Muscle of back (tissue), 11 donors: ENCODE data around the gene SMAGP. TPM values are rescaled to one million over a fixed set of nuclear protein-coding genes. Genes with fewer than 3 reads are reported as not detected.
"Not testable (repeated sequence)": the region's sequence is repeated elsewhere in the genome, so short reads cannot be mapped to it uniquely, and the experiment has no call there.

Source experiments
- DNase-seq, 3 donors: peaks; one replicate each; pipeline versions ENCODE4 v3.0.0 to v3.0.0-alpha.2; 2013
- polyA plus RNA-seq, 10 donors: library from polyadenylated mRNA; unstranded; fragments of 120-200 nt; gene quantifications; one replicate each; pipeline ENCODE4 v1.2.1, GENCODE V29; 2013; ENCODE audit not compliant: insufficient read length in 10 of 10

Gene SMAGP
- polyA plus RNA-seq, 10 donors = 6.2 to 16.6 (median 8.4) TPM

DNA sequence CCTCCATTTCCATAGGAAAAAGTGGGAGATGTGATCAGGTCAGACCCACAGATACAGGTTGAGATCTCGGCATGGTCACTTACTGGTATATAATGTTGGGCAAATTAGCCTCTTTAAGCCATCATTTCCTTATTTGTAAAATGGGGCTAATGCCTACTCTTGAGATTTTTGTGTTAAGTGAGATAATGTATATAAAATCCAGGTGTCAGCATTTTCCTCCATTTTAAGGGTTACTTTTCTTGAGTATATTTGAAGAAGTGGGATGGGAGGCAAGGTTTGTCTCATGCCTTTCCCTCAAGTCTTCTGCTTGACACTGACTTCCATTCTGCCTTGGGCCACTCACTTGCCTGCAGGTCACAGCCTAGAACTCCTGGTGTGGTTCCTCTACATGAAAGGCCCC lies 42.3 kb downstream of the SMAGP start:
- DNase-seq = no peak

DNA sequence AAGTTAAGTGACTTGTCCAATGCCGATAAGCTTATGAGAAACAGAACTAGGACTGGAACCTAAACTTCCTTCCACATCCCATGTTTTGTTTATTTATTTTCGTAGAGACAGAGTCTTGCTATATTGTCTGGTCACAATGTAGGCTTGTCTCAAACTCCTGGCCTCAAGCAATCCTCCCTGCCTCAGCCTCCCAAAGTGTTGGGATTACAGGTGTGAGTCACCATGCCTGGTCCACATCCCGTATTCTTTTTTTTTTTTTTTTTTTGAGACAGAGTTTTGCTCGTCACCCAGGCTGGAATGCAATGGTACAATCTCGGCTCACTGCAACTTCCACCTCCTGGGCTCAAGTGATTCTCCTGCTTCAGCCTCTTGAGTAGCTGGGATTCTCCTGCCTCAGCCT lies 43.1 kb downstream of the SMAGP start:
- not testable (repeated sequence) for DNase-seq

DNA sequence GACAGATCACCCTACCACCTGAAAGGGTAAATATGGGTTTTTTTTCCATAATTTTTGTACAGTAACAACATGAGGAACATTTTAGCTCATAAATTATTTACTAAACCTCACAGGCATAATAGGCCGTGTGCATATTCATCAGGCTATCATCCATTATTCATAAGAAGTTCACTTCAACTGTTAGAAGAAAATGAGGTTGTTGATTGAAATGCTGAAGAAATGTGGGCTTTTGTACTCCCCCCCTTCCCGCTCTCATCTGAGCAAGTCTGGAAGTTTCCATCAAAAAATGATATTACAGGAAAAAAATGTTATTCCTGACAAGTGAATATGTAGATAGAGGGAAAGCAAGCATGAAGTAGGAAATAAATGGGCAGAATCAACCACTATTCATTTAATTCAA lies 44.4 kb downstream of the SMAGP start:
- DNase-seq = no peak

DNA sequence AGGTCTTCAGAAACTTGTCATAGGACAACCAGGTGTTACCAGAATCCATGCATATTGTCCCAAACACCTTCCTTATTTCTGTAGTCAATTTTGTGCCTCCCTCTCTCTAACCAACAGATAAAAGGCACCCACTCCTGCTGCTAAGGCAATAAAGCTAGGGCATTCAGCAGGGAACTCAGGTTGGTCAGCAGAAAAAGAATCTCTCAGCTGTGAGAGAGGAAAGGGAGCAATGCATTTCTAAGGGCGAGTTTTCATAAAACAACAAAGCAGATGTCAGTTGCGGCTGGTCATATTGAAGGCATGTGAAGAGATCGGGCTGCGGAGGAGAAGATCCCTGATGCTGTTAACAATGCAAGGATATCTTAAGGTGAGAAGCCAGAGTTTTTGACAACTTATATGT lies 45.0 kb downstream of the SMAGP start:
- no peak for DNase-seq

DNA sequence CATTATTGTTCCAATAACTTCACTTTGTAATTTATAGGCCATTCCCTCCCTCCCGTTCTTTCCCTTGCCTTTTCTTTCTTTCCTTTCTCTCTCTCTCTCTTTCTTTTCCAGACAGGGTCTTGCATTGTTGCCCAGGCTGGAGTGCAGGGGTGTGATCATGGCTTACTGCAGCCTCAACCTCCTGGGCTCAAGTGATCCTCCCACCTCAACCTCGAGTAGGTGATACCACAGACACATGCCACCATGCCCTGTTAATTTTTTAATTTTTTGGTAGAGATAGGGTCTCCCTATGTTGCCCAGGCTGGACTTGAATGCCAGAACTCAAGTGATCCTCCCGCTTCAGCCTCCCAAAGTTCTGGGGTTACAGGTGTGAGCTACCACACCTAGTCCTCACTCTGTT lies 45.6 kb downstream of the SMAGP start:
- DNase-seq = no peak

DNA sequence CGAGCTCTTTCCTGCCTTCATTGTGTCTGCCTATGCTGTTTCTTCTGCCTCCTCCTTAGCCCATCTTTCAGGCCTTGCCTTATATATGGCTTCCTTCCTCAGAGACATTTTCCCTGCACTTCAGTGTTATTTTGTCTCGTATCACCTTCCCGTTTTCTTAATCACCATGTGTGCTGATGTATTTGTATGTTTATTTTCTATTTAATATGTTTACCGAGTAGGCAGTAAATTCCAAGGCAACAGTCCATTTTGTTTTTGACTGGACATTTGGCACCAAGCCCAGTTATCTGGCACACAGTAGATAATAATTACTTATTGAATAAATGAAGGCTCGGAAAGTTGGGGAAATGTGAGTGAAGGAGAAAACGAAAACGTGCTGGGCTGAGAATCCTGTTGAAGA lies 47.8 kb downstream of the SMAGP start:
- no peak for DNase-seq

DNA sequence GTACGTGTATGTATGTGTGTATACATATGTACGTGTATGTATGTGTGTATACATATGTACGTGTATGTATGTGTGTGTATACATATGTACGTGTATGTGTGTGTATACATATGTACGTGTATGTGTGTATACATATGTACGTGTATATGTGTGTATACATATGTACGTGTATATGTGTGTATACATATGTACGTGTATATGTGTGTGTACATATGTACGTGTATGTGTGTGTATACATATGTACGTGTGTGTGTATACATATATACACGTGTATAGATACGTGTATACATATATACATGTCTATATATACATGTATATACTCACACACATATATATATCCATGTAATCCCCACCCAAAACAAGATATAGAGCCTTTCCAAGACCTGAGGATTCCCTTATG lies 50.4 kb downstream of the SMAGP start:
- not testable (repeated sequence) for DNase-seq

DNA sequence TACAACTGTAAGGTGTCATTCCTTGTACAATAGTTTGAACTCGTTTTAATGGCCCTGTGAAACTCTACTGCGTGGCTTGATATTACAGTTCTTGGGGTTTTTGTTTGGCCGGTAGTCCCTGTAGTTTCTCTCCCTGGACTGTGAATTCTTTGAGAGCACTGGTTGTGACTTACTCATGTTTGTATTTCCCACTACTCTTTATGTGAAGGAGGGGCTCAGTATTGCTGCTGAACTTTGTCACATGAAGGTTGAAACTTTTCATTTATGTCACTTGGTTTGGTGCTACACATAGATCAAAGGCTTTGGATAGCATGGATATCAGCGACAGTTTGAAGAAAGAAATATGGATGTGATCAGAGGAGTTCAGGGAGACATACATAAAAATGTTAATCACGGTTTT lies 50.9 kb downstream of the SMAGP start:
- DNase-seq = no peak

DNA sequence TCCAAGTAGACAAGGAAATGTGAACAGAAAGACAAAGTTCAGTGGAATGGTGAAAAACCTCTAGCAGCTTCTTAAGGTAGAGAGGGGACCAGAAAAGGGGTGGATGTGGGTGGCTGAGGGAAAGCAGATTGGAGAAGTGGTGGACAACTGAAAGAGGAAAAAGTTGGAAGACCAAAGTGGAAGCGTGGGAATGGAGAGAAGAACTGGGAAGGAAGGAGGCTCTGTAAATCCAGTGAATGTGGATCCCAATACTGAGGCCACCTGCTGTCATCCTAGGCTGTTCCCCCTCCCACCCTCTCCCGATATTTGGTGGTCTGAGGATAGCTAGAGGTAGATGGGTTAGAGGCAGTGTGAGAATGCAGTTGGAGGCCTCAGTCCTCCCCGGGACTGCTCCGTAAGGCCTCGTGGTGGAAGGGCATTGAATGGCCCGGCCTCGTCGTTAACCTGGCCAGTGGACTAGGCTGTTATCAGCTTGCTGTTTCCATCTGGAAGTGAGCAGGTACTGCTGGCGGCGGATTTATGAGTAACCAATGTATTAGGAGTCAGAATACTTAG lies 51.5 kb downstream of the SMAGP start:
- no peak for DNase-seq

DNA sequence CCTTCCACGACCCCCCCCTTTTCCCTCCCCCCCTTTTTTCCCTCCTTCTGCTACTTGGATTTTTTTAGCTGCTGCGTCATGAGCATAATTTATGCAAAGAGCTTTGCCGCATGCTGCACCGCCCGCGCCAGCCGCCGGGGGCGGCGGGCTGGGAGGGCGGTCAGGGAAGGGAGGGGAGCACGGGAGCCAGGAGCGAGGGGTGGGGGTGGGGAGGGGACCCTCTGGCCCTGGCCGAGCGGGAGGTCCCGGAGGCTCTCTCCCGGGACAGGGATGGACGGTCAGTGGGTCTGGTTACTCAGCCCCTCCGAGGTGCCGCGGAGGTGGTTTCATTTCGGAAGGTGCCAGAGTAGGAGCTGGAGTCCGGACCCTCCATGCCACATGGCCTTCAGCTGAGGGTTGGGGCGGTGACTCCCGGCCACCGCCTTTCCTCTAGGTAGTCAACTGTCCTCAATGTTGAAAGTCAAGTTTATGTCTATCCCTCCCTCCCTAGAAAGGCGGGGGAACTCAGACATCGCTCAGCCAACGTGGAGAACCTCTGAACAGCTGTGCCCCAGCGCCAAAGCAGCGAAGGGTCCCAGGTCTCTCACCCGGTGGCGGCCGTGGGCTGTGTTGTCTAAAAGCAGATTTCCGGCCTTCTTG lies 52.1 kb downstream of the SMAGP start, which contains the start of gene POU6F1:
POU6F1 (minus strand) TSS at position 95 of the 639 bp plus-strand sequence. CDS start 11,226 bp downstream, outside the sequence.
- peak; percentile 85 to 94 (median 91) for DNase-seq

DNA sequence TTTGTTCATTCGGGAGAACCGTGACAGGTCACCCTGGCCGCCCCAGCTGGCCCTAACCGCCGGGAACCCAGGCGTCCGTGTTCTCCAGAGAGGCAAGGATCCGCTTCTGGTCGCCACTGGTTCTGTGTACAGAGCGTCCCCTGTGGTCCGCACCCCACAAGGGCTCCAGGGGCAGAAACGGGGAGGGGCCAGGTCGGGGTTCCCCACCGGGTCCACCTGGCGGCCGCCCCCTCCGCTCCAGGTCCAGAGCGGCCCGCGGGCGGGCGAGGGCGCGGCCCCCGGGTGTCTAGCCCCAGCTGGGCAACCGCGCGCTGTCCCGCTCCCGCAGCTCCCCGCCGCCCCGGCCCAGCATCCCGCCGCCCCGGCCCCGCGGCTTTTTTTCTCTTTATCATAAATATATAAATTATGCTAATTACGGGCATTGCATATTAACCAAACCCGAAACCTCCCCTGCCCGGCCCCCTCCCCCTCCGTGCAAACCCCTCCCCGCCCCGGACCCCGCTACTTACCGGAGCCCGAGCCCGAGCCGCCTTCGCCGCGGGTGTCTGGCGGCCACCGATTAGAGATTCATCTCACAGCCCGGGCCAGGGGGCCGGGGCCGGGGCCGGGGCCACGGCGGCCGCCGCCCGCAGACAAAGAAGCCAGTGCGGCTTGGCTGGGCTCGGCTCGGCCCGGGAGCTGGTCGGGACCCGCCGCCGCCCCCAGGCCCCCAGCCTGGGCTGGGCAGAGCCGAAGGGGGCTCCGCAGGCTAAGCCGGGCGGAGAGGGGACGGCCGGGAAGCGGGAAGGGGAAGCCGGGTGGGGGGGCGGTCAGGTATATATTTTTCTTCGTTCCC lies 52.9 kb downstream of the SMAGP start:
- DNase-seq = peak; percentile 10 to 58 (median 36)

DNA sequence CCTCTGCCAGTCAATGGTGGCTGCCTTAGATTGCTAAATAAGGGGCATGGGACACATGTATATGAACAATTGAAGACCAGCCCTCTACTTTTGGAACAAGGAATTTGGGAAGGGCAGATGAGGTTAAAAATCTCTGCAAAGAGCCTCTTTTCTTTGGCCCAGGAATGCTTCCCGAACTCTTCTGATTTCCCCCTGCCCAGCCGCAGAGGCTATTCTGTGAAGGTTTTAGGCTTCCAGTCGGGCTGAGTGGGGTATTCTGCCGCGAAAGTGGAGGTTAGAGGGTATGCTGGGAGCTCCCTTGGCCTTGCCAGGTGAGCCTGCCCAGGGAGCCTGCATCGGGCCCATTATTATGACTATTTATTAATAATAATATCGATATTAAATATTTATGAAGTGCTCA lies 53.6 kb downstream of the SMAGP start:
- DNase-seq = peak in 1 of 3 donors; percentile 10

DNA sequence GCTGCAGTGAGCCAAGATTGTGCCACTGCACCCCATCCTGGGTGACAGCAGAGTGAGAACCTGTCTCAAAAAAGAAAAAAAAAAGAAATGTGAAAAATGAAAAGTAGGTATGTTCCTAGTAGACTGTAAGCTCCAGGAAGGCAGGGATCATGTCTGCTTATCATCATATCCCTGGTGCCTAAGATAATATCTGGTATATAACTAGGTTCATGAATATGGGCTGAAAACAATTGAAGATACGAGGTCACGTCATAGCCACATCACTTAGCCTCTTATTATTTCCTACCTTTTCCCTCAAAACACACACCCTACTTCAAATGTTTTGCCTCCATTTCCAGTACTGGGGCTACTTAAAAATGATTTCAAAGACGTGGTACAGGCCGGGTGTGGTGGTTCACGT lies 55.3 kb downstream of the SMAGP start:
- no peak for DNase-seq

DNA sequence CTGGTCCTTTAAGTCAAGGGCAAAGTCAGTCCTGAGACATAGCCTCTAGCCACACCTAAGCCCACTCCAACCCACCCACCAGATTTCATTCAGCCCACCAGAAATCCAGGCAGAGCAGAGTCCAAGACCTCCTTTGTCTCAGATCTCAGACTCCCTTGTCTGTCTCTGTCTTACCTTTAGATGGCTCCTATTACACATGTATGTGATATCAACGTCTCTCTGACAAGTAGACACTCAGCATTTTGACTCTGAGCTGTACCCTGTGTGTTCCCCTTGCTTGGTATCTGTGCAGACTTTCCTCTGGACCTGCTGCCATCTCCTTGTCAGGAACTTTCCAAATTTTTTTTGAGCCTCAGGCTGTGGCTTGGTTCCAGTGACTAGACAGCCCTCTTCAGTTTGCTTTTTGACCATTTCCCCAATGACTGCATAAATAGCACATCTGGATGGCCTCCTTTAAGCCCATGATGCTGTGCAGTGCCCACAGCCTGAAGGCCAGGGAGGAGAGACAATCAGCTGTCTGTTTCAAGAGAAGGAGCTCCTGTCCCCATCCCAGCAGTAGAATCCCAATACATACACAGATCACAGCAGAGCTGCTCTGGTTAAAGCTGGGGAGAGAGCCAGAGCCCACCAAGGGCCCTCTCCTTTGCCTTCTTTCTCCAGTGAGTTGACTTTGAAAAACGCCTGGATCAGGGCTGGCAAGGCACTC lies 59.4 kb downstream of the SMAGP start:
- no peak for DNase-seq

DNA sequence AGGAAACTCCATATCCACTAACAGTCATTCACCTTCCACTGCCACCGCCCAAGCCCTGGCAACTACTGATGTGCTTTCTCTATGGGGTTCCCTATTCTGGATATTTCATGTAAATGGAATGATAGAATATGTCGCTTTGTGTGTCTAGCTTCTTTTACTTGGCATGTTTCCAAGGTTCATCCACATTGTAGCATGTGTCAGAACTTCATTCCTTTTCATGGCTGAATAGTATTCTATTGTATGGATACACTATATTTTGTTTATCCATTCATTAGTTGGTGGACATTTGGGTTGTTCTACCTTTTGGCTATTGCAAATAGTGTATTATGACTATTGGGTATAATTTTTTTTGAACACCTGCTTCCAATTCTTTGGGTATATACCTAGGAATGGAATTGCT lies 61.0 kb downstream of the SMAGP start:
- no peak for DNase-seq

DNA sequence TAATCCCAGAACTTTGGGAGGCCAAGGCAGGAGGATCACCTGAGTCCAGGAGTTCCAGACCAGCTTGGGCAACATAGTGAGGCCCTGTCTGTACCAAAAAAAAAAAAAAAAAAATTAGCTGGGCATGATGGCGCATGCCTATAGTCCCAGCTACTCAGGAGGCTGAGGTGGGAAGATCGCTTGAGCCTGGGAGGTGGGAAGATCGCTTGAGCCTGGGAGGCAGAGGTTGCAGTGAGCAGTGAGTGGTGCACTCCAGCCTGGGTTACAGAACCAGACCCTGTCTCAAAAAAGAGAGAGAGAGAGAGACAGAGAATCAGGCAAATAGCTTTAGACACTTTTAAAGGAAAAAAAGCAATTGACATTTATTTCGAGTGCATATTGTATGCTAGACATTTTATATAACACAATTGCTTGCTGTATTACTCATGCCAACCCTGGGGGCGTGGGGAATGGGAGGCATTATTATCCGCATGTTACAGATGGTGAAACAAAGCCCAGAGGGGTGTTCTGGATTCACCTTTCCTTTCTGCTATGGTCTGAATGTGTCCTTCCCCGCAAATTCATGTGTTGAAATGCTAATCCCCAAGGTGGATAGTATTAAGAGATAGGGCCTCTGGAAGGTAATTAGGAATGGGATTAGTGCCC lies 62.1 kb downstream of the SMAGP start:
- no peak for DNase-seq

DNA sequence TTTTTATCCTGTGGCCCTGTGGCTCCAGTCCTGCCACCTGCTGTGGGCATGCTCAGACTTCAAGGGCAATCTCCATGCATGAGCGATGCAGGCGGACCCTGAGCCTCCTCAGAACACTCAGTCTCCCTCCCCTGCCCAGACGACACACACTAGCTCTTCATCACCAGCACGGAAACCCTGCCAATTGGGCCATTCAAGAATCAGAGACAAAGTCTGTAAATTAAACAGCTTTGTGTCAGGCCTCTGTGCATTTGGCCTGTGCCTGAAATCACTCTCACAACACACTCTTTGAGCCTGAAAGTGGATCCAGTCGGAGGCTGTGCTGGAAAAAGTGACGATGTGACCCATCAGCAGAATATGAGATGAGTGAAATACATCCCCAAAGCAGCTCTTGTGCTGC lies 64.9 kb downstream of the SMAGP start:
- no peak for DNase-seq

DNA sequence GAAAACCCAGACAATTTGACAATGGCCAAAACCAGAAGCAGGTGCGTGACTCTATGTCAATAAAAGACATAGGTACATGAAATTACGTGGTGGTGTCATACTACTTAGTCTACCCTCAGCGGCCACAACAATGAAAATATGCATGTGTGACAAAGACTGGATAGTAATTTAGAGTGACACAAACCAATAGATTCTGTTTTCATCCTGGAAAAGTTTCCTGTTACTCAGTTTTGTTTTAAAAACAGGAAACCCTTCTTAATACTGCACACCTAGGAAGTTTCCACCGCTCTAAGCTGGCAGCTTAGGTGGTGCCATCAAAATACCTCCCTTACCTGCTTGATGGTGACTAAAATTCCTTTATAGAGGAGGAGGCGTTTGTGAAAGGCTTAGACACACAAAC lies 67.5 kb downstream of the SMAGP start:
- DNase-seq = no peak

DNA sequence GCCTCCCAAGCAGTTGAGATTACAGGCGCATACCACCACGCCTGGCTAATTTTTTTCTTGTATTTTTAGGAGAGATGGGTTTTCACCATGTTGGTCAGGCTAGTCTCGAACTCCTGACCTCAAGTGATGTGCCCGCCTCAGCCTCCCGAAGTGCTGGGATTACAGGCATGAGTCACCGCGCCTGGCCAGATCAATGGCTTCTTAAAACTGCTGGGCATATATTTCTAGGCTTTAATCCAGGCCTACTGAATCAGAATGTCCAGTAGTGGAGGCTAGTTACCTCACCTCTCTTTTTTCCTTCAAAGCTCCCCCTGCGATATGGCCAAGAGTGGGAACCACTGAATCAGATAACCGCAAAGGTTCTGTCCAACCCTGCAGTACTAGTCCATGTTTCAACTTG lies 69.4 kb downstream of the SMAGP start:
- no peak for DNase-seq

DNA sequence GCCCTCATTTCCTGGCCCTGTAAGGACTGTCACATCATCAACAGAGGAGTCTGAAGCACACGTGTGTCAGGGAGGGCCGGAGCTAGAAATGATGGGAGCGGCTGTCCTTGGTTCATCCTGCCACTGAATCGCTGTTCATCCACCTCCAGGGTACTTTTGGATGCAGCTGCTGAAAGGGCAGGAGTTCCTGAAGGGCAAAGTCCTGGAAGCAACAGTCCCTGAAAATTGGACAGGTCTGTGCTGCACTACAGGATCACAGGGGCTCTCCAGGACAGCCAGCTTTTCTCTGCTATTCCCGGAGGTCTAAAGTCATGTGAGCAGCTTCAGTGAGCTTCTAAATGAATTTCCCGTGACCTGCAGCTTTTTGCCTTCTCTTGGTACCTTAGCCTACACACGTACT lies 70.1 kb downstream of the SMAGP start:
- no peak for DNase-seq

DNA sequence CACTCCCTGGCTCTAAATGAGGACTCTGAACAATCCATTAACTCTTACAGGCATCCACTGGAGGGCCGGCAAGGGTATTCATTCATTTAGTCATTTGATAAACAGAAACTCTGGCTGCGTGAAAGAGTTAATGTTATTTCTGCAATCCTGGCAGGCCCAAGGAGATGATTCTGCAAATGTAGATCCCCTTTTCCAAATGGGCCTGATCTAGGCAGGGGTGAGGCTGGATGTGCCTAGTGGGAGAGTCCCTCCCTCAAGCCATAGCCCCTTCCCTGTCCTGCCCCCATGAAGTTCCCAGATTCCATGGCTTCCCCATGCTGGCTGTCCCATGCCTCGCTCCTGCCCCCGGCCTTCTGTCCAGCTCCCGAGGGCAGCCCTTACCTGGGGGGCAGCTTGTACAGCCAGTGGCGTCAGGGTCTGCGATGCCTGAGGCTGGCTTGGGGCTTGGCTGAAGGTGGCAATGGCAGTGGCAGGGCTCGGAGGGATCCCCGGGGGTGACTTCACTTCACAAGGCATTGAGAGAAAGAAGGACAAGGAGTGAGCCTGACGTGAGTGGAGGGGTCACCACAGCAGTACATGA lies 70.8 kb downstream of the SMAGP start:
- DNase-seq = no peak
